BLaER1 treated with 17β-estradiol and CSF1 and Interleukin-3, amounts not matched to agents 10 nM and 100 nM (cell line): ENCODE data around the gene PRDM9.
"Not testable (repeated sequence)": the region's sequence is repeated elsewhere in the genome, so short reads cannot be mapped to it uniquely, and the experiment has no call there.

ENCODE experiments used
- H3K27ac ChIP-seq, 11 experiments: shearing (Covaris generic); formaldehyde crosslinking; 2 replicates each; pipeline ENCODE4 v1.8.1; 2022
- H3K27me3 ChIP-seq, 11 experiments: shearing (Covaris generic); formaldehyde crosslinking; 2 replicates each; pipeline ENCODE4 v1.8.1; 2022
- H3K36me3 ChIP-seq, 11 experiments: shearing (Covaris generic); formaldehyde crosslinking; 2 replicates each; pipeline ENCODE4 v1.8.1; 2022
- H3K4me1 ChIP-seq, 10 experiments: shearing (Covaris generic); formaldehyde crosslinking; 2 replicates each; pipeline ENCODE4 v1.8.1; 2022
- H3K4me2 ChIP-seq, 11 experiments: shearing (Covaris generic); formaldehyde crosslinking; 2 replicates each; pipeline ENCODE4 v1.8.1; 2022
- H3K4me3 ChIP-seq, 10 experiments: shearing (Covaris generic); formaldehyde crosslinking; 2 replicates each; pipeline ENCODE4 v1.8.1; 2022
- H3K9ac ChIP-seq, 11 experiments: shearing (Covaris generic); formaldehyde crosslinking; 2 replicates each; pipeline ENCODE4 v1.8.1; 2022
- H3K9me3 ChIP-seq, 11 experiments: shearing (Covaris generic); formaldehyde crosslinking; replicated peaks in 1 of 11; 2 replicates each; pipeline ENCODE4 v1.8.1; 2022
- H4K20me1 ChIP-seq, 11 experiments: shearing (Covaris generic); formaldehyde crosslinking; 2 replicates each; pipeline ENCODE4 v1.8.1; 2022
- Cebpa-rat ChIP-seq, 11 experiments: shearing (Covaris generic); IDR thresholded peaks; 2 replicates each; pipeline ENCODE4 v1.8.1; 2022

Gene PRDM9

GRCh38 chr5:23523998-23524397 lies 16.6 kb downstream of the PRDM9 start:
- no peak for TF ChIP-seq Cebpa-rat (IDR thresholded peaks at IDR 0.05)
- no peak overlapping the region for H3K4me3 ChIP-seq
- peaks cover 0 to 12% (median 6%) of the 10 kb centered on the region in 11 experiments; a peak in 5 of 22 replicates for H3K9me3 ChIP-seq
- H3K9ac ChIP-seq, result no peak overlapping the region
- peaks cover 0 to 3% (median 0%) of the 10 kb centered on the region in 10 experiments; a peak in 3 of 20 replicates for H3K4me1 ChIP-seq
- no peak overlapping the region for H3K4me2 ChIP-seq
- H4K20me1 ChIP-seq, result no peaks in the 10 kb centered on the region
- H3K27me3 ChIP-seq, result no peaks in the 10 kb centered on the region
- H3K27ac ChIP-seq, result no peak overlapping the region
- H3K36me3 ChIP-seq, result no peaks in the 10 kb centered on the region

DNA sequence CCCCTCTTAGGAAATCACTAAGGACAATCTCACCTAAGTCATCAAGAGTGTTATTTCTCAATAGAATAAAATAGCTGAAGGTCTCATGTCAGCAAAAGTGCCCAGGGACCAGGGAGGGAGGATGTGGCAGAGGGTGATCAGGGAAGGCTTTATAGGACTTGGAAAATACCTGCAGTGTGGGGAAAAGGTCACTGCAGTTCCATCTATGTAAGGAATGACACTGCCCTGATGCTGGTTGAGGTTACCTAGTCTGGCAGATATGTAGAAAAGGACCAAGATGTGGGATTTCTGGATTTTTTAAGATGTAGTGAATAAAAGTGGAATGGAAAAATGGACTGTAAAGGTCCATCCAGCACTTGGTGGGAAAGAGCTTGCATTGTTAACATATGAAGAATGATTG lies 18.3 kb downstream of the PRDM9 start:
- no peak for TF ChIP-seq Cebpa-rat (IDR thresholded peaks at IDR 0.05)
- Histone ChIP-seq H3K27me3 (no peaks in the 10 kb centered on the region), H3K36me3 (no peaks in the 10 kb centered on the region), H4K20me1 (no peaks in the 10 kb centered on the region), H3K9me3 (peaks cover 0 to 12% (median 6%) of the 10 kb centered on the region in 11 experiments; a peak in 5 of 22 replicates), H3K27ac (no peak overlapping the region), H3K4me2 (no peak overlapping the region), H3K4me3 (no peak overlapping the region), H3K4me1 (peaks cover 0 to 14% (median 5%) of the 10 kb centered on the region in 10 experiments; a peak in 7 of 20 replicates), H3K9ac (no peak overlapping the region)

DNA sequence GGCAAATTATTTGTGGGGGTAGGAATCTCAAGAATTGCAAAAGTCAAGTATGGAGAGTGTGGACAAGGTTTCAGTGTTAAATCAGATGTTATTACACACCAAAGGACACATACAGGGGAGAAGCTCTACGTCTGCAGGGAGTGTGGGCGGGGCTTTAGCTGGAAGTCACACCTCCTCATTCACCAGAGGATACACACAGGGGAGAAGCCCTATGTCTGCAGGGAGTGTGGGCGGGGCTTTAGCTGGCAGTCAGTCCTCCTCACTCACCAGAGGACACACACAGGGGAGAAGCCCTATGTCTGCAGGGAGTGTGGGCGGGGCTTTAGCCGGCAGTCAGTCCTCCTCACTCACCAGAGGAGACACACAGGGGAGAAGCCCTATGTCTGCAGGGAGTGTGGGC lies 19.2 kb downstream of the PRDM9 start:
- not testable (repeated sequence) for H3K4me2 ChIP-seq, H3K27me3 ChIP-seq, H4K20me1 ChIP-seq, H3K27ac ChIP-seq, H3K9ac ChIP-seq, H3K36me3 ChIP-seq, H3K4me3 ChIP-seq
- peaks cover 0 to 12% (median 6%) of the 10 kb centered on the region in 11 experiments; a peak in 5 of 22 replicates for H3K9me3 ChIP-seq
- H3K4me1 ChIP-seq, result peaks cover 0 to 14% (median 5%) of the 10 kb centered on the region in 10 experiments; a peak in 7 of 20 replicates

DNA sequence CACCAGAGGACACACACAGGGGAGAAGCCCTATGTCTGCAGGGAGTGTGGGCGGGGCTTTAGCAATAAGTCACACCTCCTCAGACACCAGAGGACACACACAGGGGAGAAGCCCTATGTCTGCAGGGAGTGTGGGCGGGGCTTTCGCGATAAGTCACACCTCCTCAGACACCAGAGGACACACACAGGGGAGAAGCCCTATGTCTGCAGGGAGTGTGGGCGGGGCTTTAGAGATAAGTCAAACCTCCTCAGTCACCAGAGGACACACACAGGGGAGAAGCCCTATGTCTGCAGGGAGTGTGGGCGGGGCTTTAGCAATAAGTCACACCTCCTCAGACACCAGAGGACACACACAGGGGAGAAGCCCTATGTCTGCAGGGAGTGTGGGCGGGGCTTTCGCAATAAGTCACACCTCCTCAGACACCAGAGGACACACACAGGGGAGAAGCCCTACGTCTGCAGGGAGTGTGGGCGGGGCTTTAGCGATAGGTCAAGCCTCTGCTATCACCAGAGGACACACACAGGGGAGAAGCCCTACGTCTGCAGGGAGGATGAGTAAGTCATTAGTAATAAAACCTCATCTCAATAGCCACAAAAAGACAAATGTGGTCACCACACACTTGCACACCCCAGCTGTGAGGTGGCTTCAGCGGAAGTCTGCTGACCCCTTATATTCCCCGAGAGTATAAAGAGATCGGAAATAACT lies 20.0 kb downstream of the PRDM9 start:
- not testable (repeated sequence) for H3K27me3 ChIP-seq, H3K27ac ChIP-seq, H3K4me3 ChIP-seq, H3K9ac ChIP-seq, H4K20me1 ChIP-seq, H3K4me2 ChIP-seq, H3K36me3 ChIP-seq
- Histone ChIP-seq H3K9me3 (peaks cover 0 to 12% (median 6%) of the 10 kb centered on the region in 11 experiments; a peak in 5 of 22 replicates), H3K4me1 (peaks cover 0 to 14% (median 5%) of the 10 kb centered on the region in 10 experiments; a peak in 7 of 20 replicates)
- 0 out of 22 replicates have a peak, but pooled peaks of 1 of the 11 experiments have one; percentile 10 for TF ChIP-seq Cebpa-rat (IDR thresholded peaks at IDR 0.05)

DNA sequence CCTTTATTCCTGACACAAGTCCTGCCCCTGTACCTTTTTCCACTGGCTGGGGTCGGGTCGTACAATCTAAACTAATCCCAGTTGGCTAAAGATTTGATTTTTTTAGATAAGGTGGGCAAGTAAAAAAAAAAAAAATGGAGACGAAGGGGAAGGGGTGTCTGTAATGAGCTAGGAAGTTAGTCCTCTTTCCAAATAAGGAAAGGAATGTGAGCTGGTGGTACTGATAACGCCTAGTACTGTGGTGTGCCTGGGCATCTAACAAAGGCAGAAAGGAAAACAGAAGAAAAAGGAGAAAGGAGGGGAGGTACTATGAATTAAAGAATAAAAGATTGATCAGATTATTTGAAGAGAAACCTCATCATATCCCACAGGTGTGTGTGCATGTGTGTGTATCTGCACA lies 21.3 kb downstream of the PRDM9 start:
- Histone ChIP-seq H3K36me3 (no peaks in the 10 kb centered on the region), H3K4me3 (no peak overlapping the region), H3K27ac (no peak overlapping the region), H4K20me1 (no peaks in the 10 kb centered on the region), H3K4me2 (peak overlapping the region in 3 of 11 experiments; percentile 26 to 60 (median 35); a peak in 2 of 22 replicates), H3K4me1 (peaks cover 0 to 14% (median 5%) of the 10 kb centered on the region in 10 experiments; a peak in 7 of 20 replicates), H3K9me3 (peaks cover 0 to 12% (median 6%) of the 10 kb centered on the region in 11 experiments; a peak in 5 of 22 replicates), H3K9ac (no peak overlapping the region), H3K27me3 (no peaks in the 10 kb centered on the region)
- TF ChIP-seq Cebpa-rat (IDR thresholded peaks at IDR 0.05), result no peak

DNA sequence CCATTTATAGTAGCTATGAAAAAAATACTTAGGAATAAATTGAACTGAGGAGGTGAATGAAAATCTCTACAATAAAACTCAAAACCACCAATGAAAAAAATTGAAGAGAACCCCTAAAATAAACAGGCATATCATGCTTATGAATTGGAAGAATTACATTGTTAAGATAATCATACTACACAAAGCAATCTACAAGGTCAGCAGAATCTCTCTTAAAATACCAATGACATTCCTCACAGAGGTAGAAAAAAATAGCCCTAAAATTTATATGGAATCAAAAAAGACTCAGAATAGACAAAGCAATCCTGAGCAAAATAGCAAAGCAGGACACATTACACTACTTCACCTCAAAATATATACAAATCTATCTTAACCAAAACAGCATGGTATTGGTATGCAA lies 23.2 kb downstream of the PRDM9 start:
- no peak overlapping the region for H3K4me3 ChIP-seq
- H3K4me2 ChIP-seq, result no peak overlapping the region
- H3K27ac ChIP-seq, result no peak overlapping the region
- H3K9me3 ChIP-seq, result peaks cover 0 to 12% (median 6%) of the 10 kb centered on the region in 11 experiments; a peak in 5 of 22 replicates
- no peak for TF ChIP-seq Cebpa-rat (IDR thresholded peaks at IDR 0.05)
- H3K27me3 ChIP-seq, result no peaks in the 10 kb centered on the region
- H3K4me1 ChIP-seq, result peaks cover 0 to 14% (median 5%) of the 10 kb centered on the region in 10 experiments; a peak in 7 of 20 replicates
- H4K20me1 ChIP-seq, result no peaks in the 10 kb centered on the region
- no peaks in the 10 kb centered on the region for H3K36me3 ChIP-seq
- H3K9ac ChIP-seq, result no peak overlapping the region

DNA sequence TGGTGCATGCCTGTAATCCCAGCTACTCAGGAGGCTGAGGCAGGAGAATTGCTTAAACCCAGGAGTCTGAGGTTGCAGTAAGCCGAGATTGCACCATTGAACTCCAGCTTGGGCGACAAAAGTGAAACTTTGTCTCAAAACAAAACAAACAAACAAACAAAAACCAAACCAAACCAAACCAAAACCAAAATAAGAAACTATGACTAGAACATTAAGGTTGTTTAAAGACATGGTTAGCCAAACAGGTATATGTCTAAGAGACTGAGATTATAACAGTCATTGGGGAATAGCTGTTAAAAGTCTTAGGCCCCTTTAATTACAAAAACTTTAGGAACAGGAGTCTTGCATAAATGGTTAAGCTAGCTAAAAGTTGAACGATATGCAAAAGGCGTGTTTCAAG lies 63.6 kb downstream of the PRDM9 start:
- Histone ChIP-seq H4K20me1 (no peaks in the 10 kb centered on the region), H3K4me3 (no peak overlapping the region), H3K4me2 (no peak overlapping the region), H3K27ac (no peak overlapping the region), H3K9ac (no peak overlapping the region), H3K36me3 (no peaks in the 10 kb centered on the region), H3K9me3 (0 out of 22 replicates have a peak, but pooled peaks cover 0 to 8% (median 0%) of the 10 kb centered on the region in 11 experiments), H3K4me1 (0 out of 20 replicates have a peak, but pooled peaks cover 0 to 5% (median 0%) of the 10 kb centered on the region in 10 experiments), H3K27me3 (no peaks in the 10 kb centered on the region)
- TF ChIP-seq Cebpa-rat (IDR thresholded peaks at IDR 0.05), result no peak
